ENCODE data around the gene TBC1D22A. TPM values are rescaled to one million over a fixed set of nuclear protein-coding genes. Genes with fewer than 3 reads are reported as not detected.

Gene TBC1D22A
- total and polyA plus RNA-seq, 9 of the 15 experiments (the other 6 are each of a cell fraction or from before 2014, with no cell fraction given): 0.20 to 11.5 (median 5.2) TPM

DNA sequence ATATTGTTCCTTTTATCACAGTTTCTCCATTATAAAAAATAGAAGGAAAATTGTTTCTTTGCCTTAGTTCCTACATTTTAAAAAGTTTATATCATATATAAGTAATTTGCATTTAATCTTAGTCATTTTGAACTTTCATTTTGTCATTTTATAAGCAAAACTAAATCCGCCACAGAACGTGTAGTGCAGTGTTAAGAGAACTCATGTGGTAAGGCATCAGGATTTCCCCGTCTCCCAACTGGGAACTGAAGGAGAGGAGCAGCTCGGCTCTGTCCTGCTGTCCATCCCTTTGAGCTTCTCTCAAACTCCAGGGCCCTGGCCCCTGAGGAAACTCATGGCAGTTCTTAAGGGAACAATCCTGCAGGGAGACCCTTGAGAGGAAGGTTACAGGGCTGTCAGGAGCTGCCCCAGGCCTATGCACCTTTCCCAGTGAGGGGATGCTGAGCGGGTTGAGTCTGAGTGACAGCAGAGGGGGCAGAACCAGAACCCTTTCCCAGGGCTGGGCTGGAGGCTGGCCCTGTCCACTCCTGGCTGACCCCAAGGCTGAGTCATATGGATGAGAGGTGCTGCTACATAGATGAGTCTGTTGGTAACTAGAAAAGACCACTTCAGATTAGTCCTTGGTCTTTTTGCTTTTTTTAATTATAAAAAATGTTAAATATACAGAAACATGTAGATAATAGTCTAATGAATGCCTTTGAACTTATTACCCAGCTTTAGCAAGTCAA is 333.1 kb downstream of the TBC1D22A start:
- no peak for DNase-seq (ENCODE audit: extremely low read depth in 1 of 4, low spot score in 3 of 4)
- H2AFZ ChIP-seq (ENCODE audit: low read depth, low read length): no peak overlapping the region
- no peak overlapping the region for H3K4me2 ChIP-seq (ENCODE audit: insufficient read depth, low read length)
- no peaks in the 10 kb centered on the region for H3K27me3 ChIP-seq (ENCODE audit: control insufficient read depth in 2 of 2, insufficient read depth in 2 of 2, low read length in 2 of 2)
- no peak for ATAC-seq
- no peak overlapping the region for H3K9ac ChIP-seq (ENCODE audit: insufficient read depth in 1 of 2, low read depth in 2 of 2, low read length in 2 of 2)
- H3K9me3 ChIP-seq (replicated peaks; ENCODE audit: control insufficient read depth, insufficient read depth, low read depth, low read length): no peaks in the 10 kb centered on the region
- no peak overlapping the region for H3K27ac ChIP-seq (ENCODE audit: extremely low read depth, low read depth, low read length)
- H3K9me1 ChIP-seq (ENCODE audit: control insufficient read depth, insufficient read depth, low read length): peaks cover 4% of the 10 kb centered on the region
- in situ Hi-C loops (cut with MboI): no loop called here
- ChIA-PET CTCF (ENCODE audit: low intra/inter-chr PET ratio) (no interaction called here), POLR2A (no interaction called here)
- no TSS peak for BruUV-seq (replicated peaks)
- intact Hi-C loops (cut with micrococcal nuclease): no loop called here
- H3K36me3 ChIP-seq (ENCODE audit: control insufficient read depth, insufficient read depth, low read length): no peaks in the 10 kb centered on the region
- no peak for FAIRE-seq
- H3K4me3 ChIP-seq: no peak overlapping the region
- H4K20me1 ChIP-seq (replicated peaks; ENCODE audit: control insufficient read depth, insufficient read depth, low read length): no peaks in the 10 kb centered on the region
- H3K4me1 ChIP-seq (replicated peaks in 1 of 2; ENCODE audit: control insufficient read depth in 2 of 2, insufficient read depth in 2 of 2, low read length in 2 of 2): peaks cover 15 to 17% of the 10 kb centered on the region in 2 experiments; a peak in 4 of 5 replicates
- no peak for TF ChIP-seq CBX8 (IDR thresholded peaks at IDR 0.05; ENCODE audit: borderline replicate concordance, extremely low read depth, low read depth, low read length, poor library complexity, severe bottlenecking)
- no peaks in the 10 kb centered on the region; the same call in 2 of the 3 replicates for H3K79me2 ChIP-seq (ENCODE audit: control insufficient read depth, insufficient read depth, low read length)
- WGBS (ENCODE audit: insufficient coverage, low coverage, missing lambda C conversion rate): 60% methylated on average over 5 of the region's 5 CpGs

DNA sequence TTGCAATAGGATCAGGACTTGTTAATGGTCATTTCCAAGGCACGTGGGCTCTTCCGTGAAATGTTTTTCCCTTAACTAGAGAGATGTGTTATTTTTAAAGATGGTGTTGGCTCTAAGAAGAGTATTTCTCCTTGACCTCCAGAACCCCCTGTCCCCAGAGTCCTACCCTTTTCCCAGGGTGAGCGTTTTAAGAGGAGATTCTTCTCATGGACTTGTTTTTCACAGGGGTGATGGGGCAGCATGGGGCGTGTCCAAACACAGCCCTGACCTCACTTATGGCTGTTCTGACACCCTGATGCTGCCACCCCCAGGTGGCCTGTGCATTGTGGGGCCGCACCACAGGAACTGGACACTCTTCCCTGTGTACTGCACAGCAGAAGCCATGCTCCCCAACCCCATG is 335.7 kb downstream of the TBC1D22A start:
- POLR2A ChIA-PET: no interaction called here
- BruUV-seq (replicated peaks): no TSS peak
- Histone ChIP-seq H3K79me2 (ENCODE audit: control insufficient read depth, insufficient read depth, low read length) (no peaks in the 10 kb centered on the region), H3K9me1 (ENCODE audit: control insufficient read depth, insufficient read depth, low read length) (no peaks in the 10 kb centered on the region), H3K27ac (ENCODE audit: extremely low read depth, low read depth, low read length) (no peak overlapping the region), H2AFZ (ENCODE audit: low read depth, low read length) (no peak overlapping the region), H3K9ac (ENCODE audit: insufficient read depth in 1 of 2, low read depth in 2 of 2, low read length in 2 of 2) (peak overlapping the region in 1 of 2 experiments; percentile 17; a peak in 1 of 4 replicates), H3K4me1 (replicated peaks in 1 of 2; ENCODE audit: control insufficient read depth in 2 of 2, insufficient read depth in 2 of 2, low read length in 2 of 2) (peaks cover under 1% of the 10 kb centered on the region in 2 experiments; a peak in 1 of 5 replicates), H3K27me3 (ENCODE audit: control insufficient read depth in 2 of 2, insufficient read depth in 2 of 2, low read length in 2 of 2) (no peaks in the 10 kb centered on the region), H3K9me3 (replicated peaks; ENCODE audit: control insufficient read depth, insufficient read depth, low read depth, low read length) (no peaks in the 10 kb centered on the region), H3K36me3 (ENCODE audit: control insufficient read depth, insufficient read depth, low read length) (no peaks in the 10 kb centered on the region), H3K4me3 (no peak overlapping the region), H4K20me1 (replicated peaks; ENCODE audit: control insufficient read depth, insufficient read depth, low read length) (no peaks in the 10 kb centered on the region), H3K4me2 (ENCODE audit: insufficient read depth, low read length) (no peak overlapping the region)
- intact Hi-C loops (cut with micrococcal nuclease): no loop called here
- no peak for DNase-seq (ENCODE audit: extremely low read depth in 1 of 4, low spot score in 3 of 4)
- FAIRE-seq: no peak
- in situ Hi-C loops (cut with MboI): no loop called here
- no peak for ATAC-seq
- WGBS (ENCODE audit: insufficient coverage, low coverage, missing lambda C conversion rate): 40% methylated on average over 5 of the region's 5 CpGs
- CTCF ChIA-PET (ENCODE audit: low intra/inter-chr PET ratio): no interaction called here
- TF ChIP-seq CEBPB (tag; IDR thresholded peaks at IDR 0.05) (no peak), RBM17 (IDR thresholded peaks at IDR 0.05; ENCODE audit: borderline replicate concordance, low read depth, low read length) (no peak), RBM39 (optimal IDR thresholded peaks at IDR 0.05; ENCODE audit: low read depth, low read length) (no peak)
- TF ChIP-seq, protein P1, sequence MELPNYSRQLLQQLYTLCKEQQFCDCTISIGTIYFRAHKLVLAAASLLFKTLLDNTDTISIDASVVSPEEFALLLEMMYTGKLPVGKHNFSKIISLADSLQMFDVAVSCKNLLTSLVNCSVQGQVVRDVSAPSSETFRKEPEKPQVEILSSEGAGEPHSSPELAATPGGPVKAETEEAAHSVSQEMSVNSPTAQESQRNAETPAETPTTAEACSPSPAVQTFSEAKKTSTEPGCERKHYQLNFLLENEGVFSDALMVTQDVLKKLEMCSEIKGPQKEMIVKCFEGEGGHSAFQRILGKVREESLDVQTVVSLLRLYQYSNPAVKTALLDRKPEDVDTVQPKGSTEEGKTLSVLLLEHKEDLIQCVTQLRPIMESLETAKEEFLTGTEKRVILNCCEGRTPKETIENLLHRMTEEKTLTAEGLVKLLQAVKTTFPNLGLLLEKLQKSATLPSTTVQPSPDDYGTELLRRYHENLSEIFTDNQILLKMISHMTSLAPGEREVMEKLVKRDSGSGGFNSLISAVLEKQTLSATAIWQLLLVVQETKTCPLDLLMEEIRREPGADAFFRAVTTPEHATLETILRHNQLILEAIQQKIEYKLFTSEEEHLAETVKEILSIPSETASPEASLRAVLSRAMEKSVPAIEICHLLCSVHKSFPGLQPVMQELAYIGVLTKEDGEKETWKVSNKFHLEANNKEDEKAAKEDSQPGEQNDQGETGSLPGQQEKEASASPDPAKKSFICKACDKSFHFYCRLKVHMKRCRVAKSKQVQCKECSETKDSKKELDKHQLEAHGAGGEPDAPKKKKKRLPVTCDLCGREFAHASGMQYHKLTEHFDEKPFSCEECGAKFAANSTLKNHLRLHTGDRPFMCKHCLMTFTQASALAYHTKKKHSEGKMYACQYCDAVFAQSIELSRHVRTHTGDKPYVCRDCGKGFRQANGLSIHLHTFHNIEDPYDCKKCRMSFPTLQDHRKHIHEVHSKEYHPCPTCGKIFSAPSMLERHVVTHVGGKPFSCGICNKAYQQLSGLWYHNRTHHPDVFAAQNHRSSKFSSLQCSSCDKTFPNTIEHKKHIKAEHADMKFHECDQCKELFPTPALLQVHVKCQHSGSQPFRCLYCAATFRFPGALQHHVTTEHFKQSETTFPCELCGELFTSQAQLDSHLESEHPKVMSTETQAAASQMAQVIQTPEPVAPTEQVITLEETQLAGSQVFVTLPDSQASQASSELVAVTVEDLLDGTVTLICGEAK (IDR thresholded peaks at IDR 0.05): no peak
- TF ChIP-seq, protein P1 (CRISPR knock-in tag; IDR thresholded peaks at IDR 0.05): no peak

All from K562 (cell line).